Stimulated activated CD8-positive, alpha-beta memory T cell treated with anti-CD3 and anti-CD28 coated beads, Interleukin-4, amount 100 ng/mL, for 4 hours (primary cell): Measurements from ENCODE around the gene ZNF319.
A peak's percentile ranks its signal among the peaks of the same experiment; 100 is the strongest.

Experiments used
- DNase-seq, 2 donors: peaks; one replicate each; pipeline ENCODE4 v3.0.0-alpha.2; 2020; ENCODE audit warnings: low read depth in 2 of 2, low spot score in 1 of 2

ZNF319 gene

DNA sequence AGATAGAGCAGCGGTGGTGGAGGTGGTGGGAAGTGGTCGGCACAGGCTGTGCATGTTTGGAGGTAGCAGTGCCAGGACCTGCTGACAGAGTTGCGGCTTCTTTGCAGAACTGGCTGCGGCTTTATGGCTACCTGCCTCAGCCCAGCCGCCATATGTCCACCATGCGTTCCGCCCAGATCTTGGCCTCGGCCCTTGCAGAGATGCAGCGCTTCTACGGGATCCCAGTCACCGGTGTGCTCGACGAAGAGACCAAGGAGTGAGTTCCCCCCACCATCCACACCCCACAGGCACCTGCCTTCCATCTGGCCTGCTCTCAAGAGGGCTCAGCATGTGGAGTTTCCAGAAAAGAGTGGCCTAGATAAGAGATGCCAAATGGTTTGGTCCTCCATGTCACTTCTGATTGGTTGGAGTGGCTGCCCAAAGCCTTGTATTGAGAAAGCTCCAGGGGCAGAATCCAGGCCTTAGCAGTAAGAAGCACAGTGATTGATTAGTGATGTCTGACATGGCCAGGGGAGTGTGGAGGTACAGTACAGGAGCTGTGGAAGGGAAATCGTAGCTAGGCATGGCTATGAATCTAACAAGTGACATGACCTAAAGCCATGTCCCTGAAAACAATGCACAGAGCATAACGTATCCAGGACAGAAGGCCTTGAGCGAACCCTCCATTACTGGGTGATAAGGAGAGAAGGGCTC, 37.0 kb upstream of the ZNF319 start:
- DNase-seq: no peak

DNA sequence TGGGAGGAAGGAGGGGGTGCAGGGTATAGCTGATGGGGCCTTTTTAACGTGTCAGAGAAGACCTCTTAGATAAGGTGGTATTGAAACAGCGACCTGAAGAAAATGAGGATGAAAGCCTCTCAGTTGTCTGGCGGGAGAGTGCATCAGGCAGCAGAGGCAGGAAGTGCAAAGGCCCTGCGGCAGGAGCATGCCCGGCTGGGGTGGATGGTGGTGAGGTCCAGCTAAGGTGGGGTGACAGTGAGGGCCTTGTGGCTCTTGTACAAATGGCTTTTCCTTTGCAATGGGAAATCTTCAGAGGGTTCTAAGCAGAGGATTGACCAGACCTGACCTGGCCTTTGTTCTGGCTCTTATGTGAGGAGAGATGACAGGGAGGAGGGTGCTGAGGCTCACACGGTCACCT, 36.5 kb upstream of the ZNF319 start:
- DNase-seq: no peak

DNA sequence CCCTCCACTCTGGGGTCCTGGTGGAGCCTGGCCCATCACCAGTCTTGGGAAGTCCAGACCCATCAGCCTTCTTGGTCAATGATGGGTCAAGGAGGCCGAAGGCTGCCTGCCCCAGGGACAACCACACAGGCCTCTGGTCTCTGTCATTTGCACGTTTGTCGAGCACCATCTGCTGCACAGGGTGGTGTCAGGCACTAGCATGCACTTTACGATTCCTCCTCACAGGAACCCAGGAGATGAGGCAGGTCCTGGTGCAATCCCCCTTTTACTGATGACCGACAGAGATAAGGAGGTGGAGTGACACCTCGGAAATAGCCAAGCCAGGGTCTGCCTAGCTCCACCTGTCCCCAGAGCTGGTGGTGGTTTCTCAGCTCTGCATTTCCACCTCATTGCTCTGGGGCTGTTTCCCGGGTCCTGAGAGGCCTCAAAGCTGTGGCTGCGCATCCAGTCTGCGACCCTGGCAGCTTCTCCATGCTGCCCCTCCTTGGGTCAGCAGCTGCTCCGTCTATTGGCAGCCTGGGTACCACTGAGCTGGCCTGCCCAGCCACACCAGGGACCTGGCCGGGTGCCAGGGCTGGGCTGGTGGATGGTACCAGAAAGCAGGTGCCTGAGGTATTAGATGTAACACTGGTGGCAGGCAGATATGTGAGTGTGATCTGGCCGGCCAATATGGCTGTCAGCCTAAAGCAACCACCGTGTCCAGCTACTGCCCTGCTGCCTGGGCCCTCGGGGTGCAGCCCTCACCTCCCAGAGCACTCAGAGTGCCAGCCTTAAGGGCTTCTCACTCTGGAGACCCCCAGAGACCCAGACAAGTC, 35.1 kb upstream of the ZNF319 start:
- no peak for DNase-seq

DNA sequence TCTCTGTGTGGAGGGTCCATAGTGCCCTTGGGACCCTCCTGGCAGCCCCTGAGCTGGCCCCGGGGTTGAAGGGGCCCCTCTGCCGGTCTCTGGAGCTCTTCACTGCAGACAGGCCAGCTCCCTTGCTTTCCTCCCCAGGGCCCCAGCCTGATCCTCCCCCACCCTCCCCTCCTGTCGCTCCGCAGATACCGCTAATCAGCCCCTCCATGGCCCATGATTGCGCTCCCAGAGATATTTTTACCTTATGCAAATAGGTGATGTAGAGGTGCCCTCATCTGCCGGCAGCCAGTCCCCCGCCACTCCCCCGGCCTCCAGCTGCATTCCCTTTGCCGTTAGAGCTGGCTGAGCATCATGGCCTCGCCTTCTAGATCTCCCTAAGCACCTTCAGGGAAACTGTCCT, 34.3 kb upstream of the ZNF319 start:
- no peak for DNase-seq

DNA sequence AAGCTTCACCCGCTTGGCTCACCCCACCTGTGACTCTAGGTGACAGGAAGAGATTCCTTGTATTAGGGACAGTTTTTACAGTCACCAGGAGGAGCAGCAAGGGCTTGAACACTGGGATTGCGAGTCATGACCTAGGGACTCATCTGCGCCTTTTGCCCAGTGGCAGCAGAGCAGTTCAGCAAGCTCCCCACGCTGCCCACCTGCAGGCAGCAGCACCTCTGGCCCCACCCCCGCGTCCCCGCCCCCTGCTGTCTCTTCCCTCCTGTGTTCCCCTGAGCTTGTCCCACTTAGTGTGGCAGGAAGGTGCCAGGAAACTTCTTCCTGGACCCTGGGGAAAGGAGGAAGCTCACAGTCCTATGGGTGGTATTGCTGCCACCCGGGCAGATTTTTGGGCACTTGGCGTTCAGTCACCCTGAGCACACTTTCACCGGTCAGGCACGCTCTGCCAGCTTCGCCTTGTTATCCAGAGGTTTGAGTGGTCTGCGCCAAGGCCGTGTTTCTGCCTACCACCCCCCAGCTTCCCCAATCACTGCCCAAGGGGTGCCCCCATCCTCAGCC, 33.7 kb upstream of the ZNF319 start:
- DNase-seq: no peak

DNA sequence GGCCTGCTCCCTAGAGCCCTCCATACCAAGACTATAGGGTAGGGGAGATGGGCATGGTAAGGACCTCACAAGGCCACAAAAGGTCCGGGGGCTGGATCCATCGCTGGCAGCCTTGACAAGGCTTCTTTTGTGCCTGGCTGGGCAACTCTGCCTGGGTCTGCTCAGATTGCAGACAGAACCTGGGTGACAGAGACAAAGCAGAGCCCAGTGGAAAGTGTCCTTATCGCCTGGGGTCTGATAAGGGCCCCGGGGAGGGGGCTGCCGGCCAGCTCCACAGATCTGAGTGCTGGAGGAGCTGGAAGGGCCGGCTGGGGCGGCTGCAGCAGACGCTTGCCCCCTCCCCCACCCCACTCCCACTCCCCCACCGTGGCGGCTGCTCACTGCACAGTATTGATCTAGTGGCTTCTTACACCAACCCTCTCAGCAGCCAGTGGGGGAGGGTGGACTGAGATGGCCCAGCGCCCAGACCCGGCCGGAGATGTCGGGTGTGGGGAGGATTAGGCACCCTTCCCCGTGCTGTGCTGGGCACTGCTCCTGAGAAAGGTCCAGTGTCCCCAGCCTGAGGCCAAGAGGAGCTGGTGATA, 32.3 kb upstream of the ZNF319 start:
- no peak for DNase-seq

DNA sequence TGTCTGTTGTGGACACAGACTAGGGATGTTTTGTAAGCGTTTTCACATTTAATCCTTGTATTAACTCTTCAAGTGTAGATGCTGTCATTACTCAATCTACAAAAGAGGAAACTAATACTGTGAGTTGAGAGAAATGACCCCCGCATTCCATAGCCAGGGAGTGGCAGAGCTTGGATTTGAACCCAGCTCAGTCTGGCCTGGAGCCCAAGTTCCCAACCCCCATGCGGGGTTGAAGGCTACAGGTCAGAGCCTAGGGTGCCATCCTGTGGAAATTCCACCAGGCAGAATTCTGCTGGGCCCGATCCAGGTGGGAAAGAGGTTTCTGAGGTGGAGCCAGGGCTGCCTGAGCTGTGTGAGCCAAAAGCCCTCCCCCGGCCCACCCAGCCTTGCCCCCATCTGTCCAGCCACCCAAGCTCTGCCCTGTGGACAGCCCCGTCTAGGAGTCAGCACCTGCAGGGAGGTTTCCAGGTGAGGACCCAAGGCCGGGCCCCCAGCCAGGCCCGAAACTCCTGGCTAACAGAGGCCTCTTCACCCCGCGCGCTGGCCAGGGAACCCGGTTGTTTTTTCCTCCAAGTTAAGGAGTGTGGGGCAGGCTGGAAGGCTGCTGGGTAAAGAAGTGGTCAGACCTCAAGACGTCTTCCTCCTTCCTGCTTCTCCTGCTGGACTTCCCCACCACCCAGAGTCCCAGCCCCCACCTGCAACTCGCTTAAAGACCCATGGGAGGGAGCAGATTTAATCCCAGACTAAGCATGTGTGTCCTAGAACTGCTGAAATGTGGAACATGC, 30.7 kb upstream of the ZNF319 start:
- DNase-seq: no peak

DNA sequence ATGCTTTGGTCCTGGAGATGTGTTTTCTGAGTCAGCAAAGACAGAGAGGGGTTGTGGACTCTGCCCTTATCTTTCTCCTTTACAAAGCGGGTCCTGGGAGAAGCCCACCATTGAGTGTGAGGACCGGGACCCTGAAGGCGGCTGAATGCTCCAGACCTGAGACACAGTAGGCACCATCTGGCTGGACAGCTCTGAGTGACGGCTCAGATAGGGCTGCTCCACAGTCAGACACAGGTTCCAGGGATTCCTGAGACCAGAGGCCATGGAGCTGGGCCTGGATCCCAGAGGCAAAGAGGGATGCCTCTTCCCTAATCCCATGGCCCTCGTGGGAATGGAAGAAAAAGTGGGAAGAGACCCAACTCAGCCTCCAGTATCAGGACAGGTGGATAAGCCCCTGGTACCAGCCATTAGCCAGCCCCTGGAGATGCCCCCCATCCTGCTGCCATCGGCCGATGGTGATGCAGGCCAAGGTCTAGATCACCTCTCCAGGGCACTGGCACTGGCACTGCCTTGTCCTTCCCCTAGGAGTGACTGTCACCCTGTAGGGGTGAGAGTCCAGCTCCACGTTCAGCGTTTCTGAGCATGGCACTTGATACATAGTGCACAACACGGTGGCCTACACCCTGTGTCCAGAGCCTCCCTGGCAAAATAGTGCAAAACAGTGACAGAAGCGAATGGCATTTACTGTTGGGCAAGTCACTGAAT, 29.8 kb upstream of the ZNF319 start:
- no peak for DNase-seq

DNA sequence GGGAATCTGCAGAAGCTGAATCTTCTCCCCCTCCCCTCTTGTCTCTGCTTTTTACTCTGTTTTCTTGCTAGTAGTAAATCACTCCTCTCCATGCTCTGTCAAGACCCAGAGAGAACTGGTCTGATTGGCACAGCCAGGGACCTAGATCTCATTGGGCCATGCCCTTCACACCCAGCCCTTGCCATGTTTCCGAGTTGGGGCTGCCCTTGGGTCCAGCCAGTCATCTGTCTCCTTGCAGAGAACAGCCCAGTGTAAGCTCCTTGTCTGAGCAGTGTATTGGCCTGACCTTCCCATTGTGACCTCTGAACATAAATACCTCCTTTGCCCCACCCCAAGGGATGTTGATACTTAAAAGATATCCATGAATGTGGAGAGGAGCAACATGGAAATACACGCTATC, 28.9 kb upstream of the ZNF319 start:
- no peak for DNase-seq

DNA sequence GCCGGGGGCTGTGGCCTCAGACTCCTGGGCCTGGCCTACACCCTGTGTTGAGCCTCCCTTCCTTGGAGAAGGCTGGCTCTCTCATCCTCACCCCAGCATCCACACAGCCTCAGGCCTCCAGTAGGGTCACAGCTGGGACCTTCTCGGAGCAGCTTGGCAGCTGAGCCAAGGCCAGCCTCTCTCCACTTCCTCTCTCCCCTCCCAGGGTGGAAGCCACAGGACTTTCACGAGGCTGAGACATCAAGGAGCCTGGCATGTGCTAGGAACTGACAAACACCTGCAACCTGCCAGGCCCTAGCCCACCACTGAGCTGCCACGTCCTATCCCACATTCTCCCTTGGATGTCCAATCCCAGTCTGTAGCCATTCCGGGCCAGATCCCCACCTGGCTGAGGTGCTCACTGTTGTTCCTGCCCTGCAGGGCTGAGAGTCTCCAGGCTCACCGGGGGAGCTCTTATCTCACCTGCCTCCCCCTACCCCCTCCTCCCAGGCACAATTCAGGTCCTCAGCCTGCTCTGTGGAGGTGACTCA, 28.1 kb upstream of the ZNF319 start:
- no peak for DNase-seq

DNA sequence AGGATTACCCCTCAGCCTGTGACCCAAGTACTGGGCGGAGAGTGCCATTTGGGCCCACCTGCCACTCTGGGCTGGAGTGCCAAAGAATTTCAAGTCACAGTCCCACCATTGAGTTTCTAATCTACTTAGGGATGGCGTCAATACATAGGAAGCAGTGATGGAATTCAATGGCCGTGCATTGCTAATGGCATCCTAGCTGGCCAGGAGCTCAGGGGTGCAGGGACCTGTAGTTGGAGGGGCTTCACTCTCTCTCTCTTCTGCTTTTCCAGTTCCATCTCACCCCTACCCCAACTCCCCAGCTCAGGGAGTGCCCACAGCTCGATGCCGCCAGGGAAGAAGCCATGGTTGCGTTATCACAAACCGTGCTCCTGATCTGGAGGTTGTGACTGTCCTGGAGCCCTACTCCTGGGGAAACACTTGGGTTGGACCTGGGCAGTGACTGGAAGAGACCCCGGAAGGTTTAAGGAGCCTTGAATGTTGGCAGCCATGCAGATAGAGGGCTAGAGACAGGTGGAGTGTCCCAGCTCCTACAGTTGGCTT, 27.5 kb upstream of the ZNF319 start:
- no peak for DNase-seq

DNA sequence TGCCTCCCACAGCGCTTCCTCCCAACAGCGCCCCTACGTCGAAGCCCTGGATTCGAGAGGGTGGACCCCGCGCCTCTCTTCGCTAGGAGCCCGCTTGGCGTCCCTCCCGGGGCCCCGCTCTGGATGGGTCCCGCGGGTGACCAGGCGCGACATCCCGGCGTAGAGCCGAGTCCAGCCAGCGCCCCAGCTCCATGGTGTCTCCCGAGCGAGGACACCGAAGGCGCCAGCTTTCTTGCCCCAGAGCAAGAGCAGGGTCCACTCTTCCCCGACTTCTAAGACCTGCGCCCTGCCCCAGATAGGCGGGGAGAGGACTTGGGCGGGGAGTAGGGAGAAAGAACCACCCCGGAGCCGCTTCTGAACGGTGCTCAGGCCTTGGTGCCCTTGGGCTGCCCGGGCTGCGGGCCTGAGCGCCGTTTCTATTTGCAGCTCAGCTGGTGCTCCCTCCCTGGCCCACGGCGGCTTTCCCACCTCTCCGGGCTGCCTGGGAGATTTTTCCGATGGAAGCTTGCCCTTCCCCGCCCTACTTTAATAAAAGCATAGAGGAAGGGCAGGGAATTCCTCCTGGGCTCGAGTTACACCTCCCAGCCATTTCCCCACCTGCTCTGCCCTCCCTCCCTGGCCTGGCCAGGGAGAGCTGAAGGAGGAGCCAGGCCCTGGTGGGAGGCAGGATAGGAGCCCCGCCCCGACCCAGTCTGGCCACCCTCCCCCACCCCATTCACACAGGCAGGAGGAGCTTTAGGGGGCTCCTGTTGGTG, 26.9 kb upstream of the ZNF319 start:
- DNase-seq: no peak

DNA sequence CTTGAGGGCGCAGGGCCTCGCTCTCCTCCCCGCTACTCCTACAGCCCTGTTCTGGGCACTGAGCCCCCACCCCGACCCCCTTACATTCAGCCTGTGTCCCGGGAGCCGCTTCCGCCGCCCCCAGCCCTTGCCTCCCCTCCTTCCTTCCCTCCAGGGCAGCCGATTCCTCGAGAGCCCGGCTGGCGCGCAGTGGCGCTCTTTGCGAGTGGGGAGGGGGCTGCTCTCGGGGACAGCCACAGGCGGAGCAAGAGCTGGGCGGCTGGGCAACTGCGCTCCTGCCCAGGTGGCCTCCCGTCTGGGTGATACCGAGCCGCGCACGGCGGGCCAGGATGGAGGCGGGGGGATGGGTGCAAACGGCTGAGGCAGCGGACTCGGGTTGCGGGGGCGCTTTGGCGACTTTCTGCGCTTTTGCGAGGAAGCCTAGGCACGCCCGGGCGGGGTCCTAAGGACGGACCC, 26.3 kb upstream of the ZNF319 start:
- no peak for DNase-seq

DNA sequence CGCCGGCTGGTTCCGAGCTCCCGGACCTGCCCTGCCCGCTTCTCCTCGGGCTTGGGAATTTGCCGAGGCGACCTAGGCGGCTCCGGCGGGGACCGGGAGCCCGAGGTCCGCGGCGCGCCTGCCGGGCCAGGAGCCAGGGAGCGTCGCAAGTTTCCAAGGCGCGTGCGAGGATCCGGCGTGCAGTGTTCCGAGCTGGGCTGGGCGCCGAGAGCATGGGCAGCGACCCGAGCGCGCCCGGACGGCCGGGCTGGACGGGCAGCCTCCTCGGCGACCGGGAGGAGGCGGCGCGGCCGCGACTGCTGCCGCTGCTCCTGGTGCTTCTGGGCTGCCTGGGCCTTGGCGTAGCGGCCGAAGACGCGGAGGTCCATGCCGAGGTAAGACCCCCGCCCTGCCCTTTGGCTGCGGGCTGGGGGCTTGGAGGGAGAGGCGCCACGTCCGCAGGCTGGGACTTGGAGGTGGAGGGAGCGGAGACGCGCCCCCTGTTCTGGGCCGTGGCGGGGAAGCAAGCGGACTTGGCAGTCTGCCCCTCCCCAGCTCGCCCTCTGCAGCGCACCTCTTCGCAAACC, 25.8 kb upstream of the ZNF319 start:
- no peak for DNase-seq

DNA sequence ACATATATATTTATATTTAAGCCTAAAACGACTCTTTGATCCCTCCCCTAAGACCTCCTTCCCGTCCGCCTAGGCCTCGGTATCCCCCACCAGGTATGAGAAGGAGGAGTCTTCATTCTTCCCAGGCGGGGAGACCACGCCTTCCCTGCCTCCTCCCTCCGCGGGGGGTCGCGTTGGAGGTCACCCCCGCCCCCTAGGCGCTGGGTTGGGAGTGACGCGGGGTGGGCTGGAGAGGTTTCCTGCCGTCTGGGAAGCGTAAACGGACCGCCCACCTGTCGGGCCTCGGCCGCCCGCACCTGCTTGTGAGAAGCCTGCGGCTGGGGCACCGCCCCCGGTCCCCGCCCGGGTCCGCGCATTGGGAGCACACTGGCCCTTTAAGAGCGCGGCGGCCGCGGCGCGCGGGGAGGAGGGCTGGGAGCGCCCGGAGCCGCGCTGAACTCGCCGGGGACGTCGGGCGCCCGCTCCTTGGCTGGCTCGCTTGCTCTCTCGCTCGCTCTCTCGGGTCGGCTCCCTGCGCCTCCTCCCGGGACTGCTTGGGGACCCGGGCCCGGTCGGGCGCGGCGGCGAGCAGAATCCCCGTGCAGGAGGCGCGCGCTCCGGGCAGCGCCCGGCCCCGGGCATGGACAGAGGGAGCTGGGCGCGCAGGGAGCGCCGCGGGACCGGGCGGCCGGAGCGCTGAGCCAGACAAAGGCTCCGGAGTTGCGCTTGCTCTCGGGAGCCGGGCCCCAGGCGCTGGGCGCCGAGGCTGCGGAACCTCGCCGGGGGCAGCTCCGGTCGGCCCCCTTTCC, 25.1 kb upstream of the ZNF319 start, which contains the start of gene MMP15:
Gene MMP15 (plus strand): TSS at position 404 of the 788 bp plus-strand sequence. CDS start 597 bp downstream, outside the sequence.
- DNase-seq: peak; percentile 20 to 42

DNA sequence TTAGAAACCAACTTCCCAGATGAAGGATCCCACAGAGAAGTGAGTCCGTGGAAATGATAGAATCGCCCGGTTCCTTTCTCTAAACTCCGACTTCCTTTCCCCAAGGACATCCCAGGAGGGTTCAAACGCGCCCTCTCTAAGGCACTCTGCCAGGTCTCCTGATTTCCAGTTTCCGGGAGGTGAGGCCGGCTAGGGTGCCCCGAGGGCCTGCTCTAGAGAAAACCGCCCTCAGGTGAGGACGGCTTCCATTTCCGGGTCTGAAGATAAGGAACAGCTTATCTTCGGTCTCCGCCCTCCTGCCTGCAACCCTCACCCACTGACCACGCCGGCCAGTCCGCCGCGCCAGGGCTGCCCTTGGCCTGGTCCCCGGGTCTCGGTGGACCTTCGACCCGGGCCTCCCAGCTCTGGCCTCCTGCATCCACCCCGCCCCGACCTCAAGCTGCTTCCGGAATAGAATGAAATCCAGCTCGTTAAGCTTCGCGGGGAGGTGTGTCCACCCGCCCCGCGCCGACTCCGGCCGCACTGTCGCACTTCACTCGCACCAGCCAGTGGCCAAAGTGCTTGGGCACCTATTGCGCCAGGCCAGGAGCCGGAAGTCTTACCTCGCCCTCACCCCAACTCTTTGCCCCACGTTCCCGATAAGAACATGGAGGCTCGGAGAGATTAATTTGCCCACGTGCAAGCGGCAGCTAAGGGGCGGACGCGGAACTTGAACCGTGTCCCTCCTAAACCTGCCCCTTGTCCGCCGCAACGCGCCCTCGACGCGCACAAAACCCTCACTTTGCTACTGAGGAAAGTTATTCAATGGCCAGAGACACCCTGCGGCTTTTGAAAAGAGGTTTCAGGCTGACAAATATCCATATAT, 24.2 kb upstream of the ZNF319 start:
- no peak for DNase-seq
